ENCODE data around the gene E2F4.
A peak's percentile ranks its signal among the peaks of the same experiment; 100 is the strongest.

Gene E2F4

GRCh38 chr16:67208154-67208896, 16.4 kb downstream of the E2F4 start:
- DNase-seq (ENCODE audit: low read depth): no peak

GRCh38 chr16:67209565-67209964, 17.6 kb downstream of the E2F4 start:
- no peak for DNase-seq (ENCODE audit: low read depth)

GRCh38 chr16:67210069-67210937, 18.3 kb downstream of the E2F4 start:
- no peak for DNase-seq (ENCODE audit: low read depth)

GRCh38 chr16:67211674-67212073, 19.7 kb downstream of the E2F4 start:
- DNase-seq (ENCODE audit: low read depth): no peak

GRCh38 chr16:67212766-67213165, 20.8 kb downstream of the E2F4 start:
- no peak for DNase-seq (ENCODE audit: low read depth)

- DNase-seq (ENCODE audit: low read depth): no peak
Measured at GRCh38 chr16:67213197-67214019, 21.5 kb downstream of the E2F4 start.

DNA sequence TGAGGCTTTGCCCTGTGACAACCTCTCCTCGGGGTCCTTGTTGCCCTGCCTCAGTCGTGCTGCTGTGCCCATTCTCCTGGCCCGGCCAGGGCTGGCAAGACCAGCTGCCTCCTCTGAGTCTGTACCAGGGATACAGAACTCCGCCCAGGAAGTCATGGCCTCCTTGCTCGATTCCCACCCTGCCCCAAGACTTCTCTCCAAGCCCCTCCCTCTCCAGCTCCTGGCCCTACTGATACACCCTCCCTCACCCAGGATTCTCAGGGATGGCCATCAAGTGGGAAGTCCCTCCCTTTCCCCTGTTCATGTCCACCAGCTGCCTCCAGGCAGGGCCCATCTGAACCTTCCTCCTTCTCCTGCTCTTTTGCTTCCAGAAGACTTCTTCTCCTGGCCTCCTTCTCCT, 23.8 kb downstream of the E2F4 start:
- DNase-seq (ENCODE audit: low read depth): no peak

- DNase-seq (ENCODE audit: low read depth): no peak
Measured at GRCh38 chr16:67216612-67217490, 24.9 kb downstream of the E2F4 start.

- DNase-seq (ENCODE audit: low read depth): no peak
Measured at GRCh38 chr16:67223992-67224391, 32.0 kb downstream of the E2F4 start.

DNA sequence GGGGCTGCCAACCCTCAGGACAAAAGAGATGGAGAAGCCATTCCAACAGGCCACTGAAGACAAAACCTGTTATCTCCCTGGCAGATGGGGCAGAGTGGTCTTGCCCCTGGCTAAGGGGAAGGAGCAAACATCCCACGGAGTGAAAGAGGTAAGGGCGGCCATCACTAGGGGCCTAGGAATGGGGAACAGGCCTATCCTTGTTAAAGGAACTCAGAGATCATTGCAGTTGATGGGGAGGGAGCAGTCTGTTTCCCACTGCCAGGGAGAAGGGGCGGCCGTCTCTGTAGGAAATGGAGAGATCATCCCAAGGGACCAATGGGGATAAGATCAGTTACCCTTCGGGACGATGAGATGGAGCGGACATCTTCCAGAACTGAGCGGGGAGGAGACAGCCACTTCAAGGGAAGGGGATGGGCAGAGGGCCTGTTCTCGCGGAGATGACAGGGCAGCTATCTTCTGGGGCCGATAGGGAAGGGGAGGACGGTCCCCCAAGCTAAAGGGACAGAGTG, 34.4 kb downstream of the E2F4 start:
- DNase-seq (ENCODE audit: low read depth): no peak

DNA sequence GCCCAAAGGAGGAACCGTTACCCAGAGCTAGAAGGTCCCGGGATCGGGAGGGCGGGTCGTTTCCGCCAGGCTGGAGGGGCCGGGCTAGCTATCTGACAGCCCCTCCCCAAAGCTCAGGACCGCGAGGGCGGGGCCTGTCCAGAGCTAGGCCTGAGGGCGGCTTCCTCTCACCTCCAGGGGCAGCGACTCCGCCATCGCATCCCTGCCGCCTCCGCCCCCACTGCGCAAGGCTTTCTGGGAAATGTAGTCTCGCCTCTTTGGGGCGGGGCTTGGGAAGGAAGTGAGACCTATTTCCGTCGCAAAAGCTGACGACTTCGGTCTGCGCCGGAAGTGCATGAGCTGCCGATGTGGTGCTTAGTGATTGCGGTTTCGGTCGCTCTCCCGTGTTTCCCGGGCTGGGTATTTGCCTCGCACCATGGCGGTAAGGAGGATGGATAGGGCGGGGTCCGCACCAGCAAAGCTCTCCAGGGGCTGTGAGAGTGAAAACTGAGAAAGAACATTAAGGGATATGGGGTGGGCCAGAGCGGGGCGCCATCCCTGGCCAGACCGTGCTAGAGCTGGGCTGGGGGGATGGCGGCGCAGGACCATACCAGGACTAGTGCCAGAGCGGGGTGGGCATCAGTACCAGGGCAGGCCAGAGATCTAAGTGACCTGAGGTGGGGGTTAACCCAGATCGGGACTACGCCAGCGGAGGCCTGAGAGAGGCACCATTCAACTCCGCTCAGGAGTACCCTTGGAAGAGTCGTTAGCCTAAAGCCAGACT, 35.0 kb downstream of the E2F4 start, which contains the start of gene TMEM208:
Gene TMEM208, plus strand, starts transcription at position 327 of the 763 bp plus-strand sequence. Its CDS starts 89 bp downstream, at position 416.
- peak; percentile 95 for DNase-seq (ENCODE audit: low read depth)

GRCh38 chr16:67227567-67227921, 35.6 kb downstream of the E2F4 start:
- no peak for DNase-seq (ENCODE audit: low read depth)

DNA sequence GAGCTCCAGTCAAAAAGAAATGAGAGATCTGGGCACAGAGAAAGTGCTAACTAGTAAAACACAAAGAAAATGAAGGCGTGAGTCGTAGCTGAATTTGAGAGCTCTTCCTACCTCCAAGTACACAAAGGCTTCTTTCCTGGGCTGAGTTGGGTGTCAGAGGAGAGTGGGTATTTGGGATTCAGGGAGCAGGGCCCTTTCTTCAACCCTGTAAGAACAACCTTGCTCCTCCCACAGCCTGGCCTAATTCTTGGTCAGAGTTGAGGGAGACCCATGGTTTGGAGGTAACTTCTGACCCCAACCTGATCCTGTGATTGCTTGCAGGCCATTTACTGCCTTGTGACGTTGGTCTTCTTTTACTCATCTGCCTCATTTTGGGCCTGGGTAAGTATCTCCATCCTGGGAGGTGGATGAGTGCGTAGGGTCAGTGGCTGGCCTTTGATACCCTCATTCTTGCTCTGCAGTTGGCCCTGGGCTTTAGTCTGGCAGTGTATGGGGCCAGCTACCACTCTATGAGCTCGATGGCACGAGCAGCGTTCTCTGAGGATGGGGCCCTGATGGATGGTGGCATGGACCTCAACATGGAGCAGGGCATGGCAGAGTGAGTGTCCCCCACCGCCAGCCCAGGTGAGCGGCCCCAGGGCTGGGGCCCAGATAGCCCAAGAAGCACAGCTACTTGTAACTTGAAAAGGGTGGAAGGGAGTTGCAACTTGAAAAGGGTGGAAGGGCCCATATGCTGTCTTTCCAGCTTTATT, 36.3 kb downstream of the E2F4 start:
- DNase-seq (ENCODE audit: low read depth): no peak

GRCh38 chr16:67228905-67229304, 37.0 kb downstream of the E2F4 start:
- DNase-seq (ENCODE audit: low read depth): no peak

DNA sequence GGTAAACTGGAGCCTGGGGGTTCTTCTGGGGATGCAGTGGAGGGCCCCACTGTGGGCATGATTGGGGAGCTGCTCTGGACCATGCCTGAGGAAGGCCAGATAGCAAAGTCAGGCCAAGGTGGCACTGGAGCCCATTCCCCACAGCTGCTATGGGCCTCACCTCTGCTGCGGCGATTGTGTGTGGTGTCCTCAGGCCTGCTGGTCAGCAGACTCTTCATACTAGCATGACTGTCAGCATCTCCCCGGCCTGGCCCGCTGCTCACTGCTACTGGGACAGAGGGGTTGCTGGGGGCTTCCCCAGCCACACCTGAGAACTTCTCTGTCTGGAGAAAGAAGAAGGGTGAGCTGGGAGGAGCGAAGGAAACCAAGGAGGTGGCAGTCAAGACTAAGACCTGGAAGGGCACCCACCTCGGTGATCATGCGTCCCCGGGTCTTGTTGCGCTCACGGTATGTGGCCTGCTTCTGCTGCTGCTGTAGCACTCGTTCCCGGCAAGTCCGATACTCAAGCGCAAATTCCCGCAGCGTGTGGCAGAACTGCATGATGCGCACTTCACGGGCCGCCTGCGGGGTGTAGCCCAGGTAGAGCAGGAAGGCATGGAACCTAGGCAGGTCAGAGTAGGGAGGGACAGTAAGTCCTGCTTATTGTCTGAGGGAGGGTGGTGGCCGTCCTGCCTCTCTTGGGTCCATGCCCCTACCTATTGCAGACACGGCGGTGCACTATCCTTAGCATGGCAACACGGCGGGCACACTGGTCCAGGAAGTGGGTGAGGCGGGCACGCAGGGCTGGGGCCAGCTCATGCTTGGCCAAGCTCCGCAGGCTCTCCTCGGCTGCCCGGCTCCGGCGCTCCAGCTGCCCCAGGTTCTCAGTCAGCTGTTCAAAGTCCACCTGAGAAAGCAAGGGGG, 38.2 kb downstream of the E2F4 start:
- DNase-seq (ENCODE audit: low read depth): no peak

- no peak for DNase-seq (ENCODE audit: low read depth)
Measured at GRCh38 chr16:67230809-67231660, 39.1 kb downstream of the E2F4 start.

DNA sequence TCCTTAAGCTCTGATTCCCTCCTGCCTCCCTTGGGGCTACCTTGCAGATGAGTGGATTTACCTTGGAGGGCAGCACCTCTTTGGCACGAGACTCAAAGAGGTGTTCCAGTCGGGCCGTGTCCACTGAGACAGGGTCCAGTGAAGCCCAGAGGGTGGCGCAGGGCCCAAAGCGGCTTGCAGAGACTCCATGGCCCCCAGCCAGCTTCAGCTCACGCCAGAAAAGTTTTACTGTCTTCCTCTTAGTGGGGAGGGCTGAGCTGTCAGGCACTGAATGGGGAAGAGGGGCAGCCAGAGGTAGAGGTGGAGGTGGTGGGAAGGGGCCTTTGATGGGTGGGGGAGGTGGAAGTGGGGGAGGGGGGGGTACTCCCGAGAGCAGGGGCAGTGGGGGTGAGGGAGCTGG, 41.6 kb downstream of the E2F4 start:
- DNase-seq (ENCODE audit: low read depth): no peak

DNA sequence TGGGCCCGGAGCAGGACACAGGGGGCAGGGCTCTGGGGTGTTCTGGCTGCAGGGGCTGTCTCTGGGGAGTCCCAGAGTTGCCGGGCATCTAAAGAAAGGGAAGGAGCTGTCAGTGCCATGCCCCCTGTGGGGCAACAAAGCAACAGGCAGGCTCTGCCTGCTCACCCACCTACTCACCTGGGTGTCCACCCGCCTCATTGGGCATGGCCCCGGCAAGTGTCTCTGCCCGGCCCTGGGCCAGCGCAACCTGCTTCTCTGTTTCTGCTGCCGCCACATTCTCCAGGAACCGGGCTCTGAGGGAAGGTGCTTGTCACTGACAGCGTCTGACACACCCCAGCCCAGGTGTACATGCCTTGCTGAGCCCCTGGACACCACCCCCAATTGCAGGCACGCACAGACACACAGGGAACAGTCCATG, 42.2 kb downstream of the E2F4 start:
- no peak for DNase-seq (ENCODE audit: low read depth)

All from T-helper 22 cell (primary cell).